ENCODE data around the gene NCAPH2.

Gene NCAPH2

GRCh38 chr22:50490531-50491308 lies 17.3 kb upstream of the NCAPH2 start:
- no peak for DNase-seq

- no peak for DNase-seq
Observed at GRCh38 chr22:50497093-50497492, 10.9 kb upstream of the NCAPH2 start.

- DNase-seq: no peak
Observed at GRCh38 chr22:50498322-50498890, 9.6 kb upstream of the NCAPH2 start.

GRCh38 chr22:50500452-50500851 lies 7.6 kb upstream of the NCAPH2 start:
- DNase-seq: no peak

- no peak for DNase-seq
Observed at GRCh38 chr22:50502096-50502495, 5.9 kb upstream of the NCAPH2 start.

- no peak for DNase-seq
Observed at GRCh38 chr22:50502628-50503474, 5.2 kb upstream of the NCAPH2 start.

- DNase-seq: no peak
Observed at GRCh38 chr22:50503475-50504145, 4.4 kb upstream of the NCAPH2 start.

GRCh38 chr22:50504369-50505211 lies 3.4 kb upstream of the NCAPH2 start:
- DNase-seq: no peak

- DNase-seq: no peak
Observed at GRCh38 chr22:50505276-50505775, 2.7 kb upstream of the NCAPH2 start.

GRCh38 chr22:50505776-50506610 lies 2.0 kb upstream of the NCAPH2 start:
- no peak for DNase-seq

- DNase-seq: no peak
Observed at GRCh38 chr22:50506611-50507420, 1.2 kb upstream of the NCAPH2 start.

- DNase-seq: no peak
Observed at GRCh38 chr22:50507421-50507990, 518 bp upstream of the NCAPH2 start, which contains the start of gene LMF2. LMF2 (minus strand) TSS chr22:50507702; CDS start chr22:50507675, 27 bp downstream.

GRCh38 chr22:50508897-50509296 lies 873 bp downstream of the NCAPH2 start:
- DNase-seq: no peak

GRCh38 chr22:50513175-50513574 lies 5.2 kb downstream of the NCAPH2 start:
- DNase-seq: no peak

- no peak for DNase-seq
Observed at GRCh38 chr22:50516068-50516467, 8.0 kb downstream of the NCAPH2 start.

- no peak for DNase-seq
Observed at GRCh38 chr22:50516891-50517290, 8.9 kb downstream of the NCAPH2 start.

- no peak for DNase-seq
Observed at GRCh38 chr22:50517495-50518260, 9.7 kb downstream of the NCAPH2 start.

- DNase-seq: no peak
Observed at GRCh38 chr22:50518606-50519005, 10.6 kb downstream of the NCAPH2 start.

- no peak for DNase-seq
Observed at GRCh38 chr22:50519151-50519550, 11.1 kb downstream of the NCAPH2 start.

All from NCI-H187 treated with DMSO at 0.1 percent for 48 hours (cell line).